ENCODE data around the gene DRAP1.

DRAP1 gene

DNA sequence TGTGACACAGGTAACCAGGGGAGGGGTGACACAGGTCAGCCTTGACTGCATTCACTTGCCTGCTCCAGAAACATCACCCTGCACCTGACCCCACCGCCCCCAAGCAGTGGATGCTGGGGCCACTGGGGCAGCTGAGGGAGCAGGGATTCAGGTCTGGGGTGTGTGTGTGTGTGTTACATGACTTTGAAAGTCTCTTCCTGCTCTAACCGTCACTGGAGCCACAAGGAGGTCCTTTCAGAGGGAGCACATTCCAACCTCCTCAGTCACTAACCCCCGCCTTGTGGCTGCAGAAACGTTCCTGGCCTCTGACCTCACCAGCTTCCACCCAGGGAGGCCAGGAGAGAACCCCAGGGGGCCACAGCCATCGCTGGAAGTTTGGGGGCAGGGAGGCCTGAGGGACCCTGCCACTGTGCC is 16.2 kb upstream of the DRAP1 start:
- Histone ChIP-seq H3K36me3 (ENCODE audit: insufficient read depth, low read length) (no peaks in the 10 kb centered on the region), H3K27me3 (ENCODE audit: insufficient read depth, low read length) (peaks cover 21% of the 10 kb centered on the region), H3K4me3 (ENCODE audit: low read length) (no peak overlapping the region), H3K4me1 (ENCODE audit: insufficient read depth, low read length) (peaks cover 13% of the 10 kb centered on the region), H2AFZ (ENCODE audit: low read depth, low read length) (no peak overlapping the region), H3K9me3 (ENCODE audit: low read length) (no peaks in the 10 kb centered on the region)

DNA sequence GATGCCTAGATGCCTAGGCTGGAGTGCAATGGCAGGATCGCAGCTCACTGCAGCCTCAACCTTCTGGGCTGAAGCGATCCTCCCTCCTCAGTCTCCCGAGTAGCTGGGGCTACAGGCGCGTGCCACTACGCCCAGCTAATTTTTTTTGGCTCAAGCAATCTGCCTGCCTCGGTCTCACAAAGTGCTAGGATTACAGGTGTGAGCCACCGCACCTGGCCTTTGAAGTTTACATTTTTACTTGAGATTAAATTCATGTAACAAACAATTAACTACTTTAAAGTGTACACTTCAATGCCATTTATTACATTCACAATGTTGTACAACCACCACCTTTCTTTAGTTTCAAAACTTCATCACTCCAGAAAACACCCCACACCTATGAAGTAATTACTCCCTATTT is 15.5 kb upstream of the DRAP1 start:
- no peak overlapping the region for H3K4me3 ChIP-seq (ENCODE audit: low read length)
- no peaks in the 10 kb centered on the region for H3K36me3 ChIP-seq (ENCODE audit: insufficient read depth, low read length)
- H3K9me3 ChIP-seq (ENCODE audit: low read length), result no peaks in the 10 kb centered on the region
- H2AFZ ChIP-seq (ENCODE audit: low read depth, low read length), result no peak overlapping the region
- peaks cover 13% of the 10 kb centered on the region for H3K4me1 ChIP-seq (ENCODE audit: insufficient read depth, low read length)
- peaks cover 21% of the 10 kb centered on the region for H3K27me3 ChIP-seq (ENCODE audit: insufficient read depth, low read length)

DNA sequence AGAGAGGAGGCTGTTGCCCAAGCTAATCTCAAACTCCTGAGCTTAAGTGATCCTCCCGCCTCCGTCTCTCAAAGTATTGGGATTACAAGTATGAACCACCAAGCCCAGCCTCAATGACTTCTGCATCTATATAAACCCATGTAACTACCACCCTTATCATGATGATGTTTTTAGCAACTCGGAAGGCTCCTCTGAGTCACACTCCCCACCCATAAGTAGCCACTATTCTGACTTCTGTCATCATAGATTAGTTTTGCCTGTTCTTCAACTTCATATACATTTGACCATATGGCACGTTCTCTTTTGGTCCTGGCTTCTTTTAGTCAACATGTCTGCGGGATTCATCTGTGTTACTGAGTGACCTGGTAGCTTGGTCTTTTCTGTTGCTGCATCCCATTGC is 12.6 kb upstream of the DRAP1 start:
- H3K36me3 ChIP-seq (ENCODE audit: insufficient read depth, low read length), result no peaks in the 10 kb centered on the region
- H2AFZ ChIP-seq (ENCODE audit: low read depth, low read length), result no peak overlapping the region
- peaks cover 7% of the 10 kb centered on the region for H3K27me3 ChIP-seq (ENCODE audit: insufficient read depth, low read length)
- no peak overlapping the region for H3K4me3 ChIP-seq (ENCODE audit: low read length)
- H3K9me3 ChIP-seq (ENCODE audit: low read length), result no peaks in the 10 kb centered on the region
- H3K4me1 ChIP-seq (ENCODE audit: insufficient read depth, low read length), result peaks cover 13% of the 10 kb centered on the region

DNA sequence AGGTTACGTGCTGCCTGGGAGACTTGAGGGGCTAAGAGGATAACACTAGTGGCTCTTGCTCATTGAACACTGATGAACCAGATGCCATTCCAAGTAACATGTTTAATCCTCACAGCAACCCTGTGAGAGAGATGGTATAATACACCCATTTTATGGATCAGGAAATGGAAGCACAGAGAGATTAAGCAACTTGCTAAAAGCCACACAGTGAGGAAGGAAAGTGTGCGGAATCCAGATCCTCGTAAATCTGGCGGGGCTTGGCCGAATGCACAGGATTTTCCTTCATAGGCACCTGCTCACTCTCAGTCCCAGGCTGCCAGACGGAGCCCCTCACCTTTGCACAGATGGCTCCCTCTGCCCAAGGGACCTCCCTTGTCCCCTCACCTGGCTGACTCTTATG is 11.3 kb upstream of the DRAP1 start:
- Histone ChIP-seq H3K4me1 (ENCODE audit: insufficient read depth, low read length) (peaks cover 6% of the 10 kb centered on the region), H3K27me3 (ENCODE audit: insufficient read depth, low read length) (no peaks in the 10 kb centered on the region), H3K36me3 (ENCODE audit: insufficient read depth, low read length) (no peaks in the 10 kb centered on the region), H3K9me3 (ENCODE audit: low read length) (no peaks in the 10 kb centered on the region), H3K4me3 (ENCODE audit: low read length) (no peak overlapping the region), H2AFZ (ENCODE audit: low read depth, low read length) (no peak overlapping the region)

DNA sequence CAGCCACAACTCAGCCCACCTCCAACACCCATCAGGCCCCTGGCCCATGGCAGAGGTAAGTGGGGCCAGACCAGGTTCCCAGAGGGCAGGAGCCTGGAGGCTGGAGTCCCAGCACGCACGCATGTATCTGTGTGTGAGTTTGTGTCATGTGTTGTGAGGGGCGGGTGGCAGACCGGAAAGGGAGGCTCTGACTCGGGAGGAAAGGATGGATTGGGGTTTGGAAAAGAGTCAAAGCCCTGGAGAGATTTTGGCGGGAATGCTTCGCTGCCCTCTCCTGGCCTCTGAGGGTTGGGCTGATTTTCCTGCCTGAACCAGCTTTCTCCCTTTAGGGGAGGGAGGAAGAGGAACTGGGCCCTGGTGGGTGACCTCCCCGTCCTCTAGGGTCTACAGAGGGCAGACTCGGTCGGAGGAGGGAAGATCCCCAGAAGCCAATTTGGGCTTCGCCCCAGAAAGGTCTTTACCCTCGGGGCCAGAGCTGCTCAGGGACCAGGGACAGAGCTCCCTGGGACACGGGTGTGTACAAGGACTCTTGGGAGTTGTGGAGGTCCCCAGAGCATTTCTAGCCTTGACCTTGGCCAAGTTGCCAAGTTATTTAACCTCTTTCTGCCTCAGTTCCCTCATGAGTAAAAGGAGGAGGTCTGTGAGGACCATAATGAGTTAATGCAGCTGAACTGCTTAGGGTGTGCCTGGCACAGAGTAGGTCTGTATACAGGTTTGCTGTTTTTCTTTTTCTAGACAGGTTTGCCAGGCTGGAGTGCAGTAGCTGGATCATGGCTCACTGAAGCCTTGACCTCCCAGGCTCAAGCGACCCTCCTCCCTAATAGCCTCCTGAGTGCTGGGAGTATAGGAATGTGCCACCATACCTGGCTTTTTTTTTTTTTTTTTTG is 7.3 kb upstream of the DRAP1 start:
- Histone ChIP-seq H3K36me3 (ENCODE audit: insufficient read depth, low read length) (no peaks in the 10 kb centered on the region), H2AFZ (ENCODE audit: low read depth, low read length) (peak overlapping the region; percentile 33), H3K4me1 (ENCODE audit: insufficient read depth, low read length) (no peaks in the 10 kb centered on the region), H3K27me3 (ENCODE audit: insufficient read depth, low read length) (no peaks in the 10 kb centered on the region), H3K4me3 (ENCODE audit: low read length) (no peak overlapping the region), H3K9me3 (ENCODE audit: low read length) (no peaks in the 10 kb centered on the region)

DNA sequence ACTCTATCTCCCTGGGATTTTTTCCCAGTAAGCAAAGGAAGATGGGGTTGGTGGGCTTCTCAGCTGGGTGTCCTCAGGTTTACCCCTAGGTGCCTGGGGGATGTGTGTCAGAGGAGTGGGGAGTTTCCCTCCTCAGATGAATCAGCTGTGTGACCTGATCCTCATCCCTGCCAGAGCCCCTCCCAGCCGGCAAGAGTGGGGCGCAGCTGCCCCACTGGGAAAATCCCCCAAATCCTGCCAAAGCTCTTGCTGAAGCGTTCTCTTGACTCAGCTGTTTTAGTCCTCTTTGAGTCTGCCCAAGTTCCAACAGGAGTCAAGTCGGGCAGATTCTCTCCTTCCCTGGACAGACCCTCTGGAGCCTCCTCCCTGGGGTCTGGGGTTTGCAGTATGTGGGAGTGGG is 6.4 kb upstream of the DRAP1 start:
- no peak overlapping the region for H2AFZ ChIP-seq (ENCODE audit: low read depth, low read length)
- peaks cover 4% of the 10 kb centered on the region for H3K36me3 ChIP-seq (ENCODE audit: insufficient read depth, low read length)
- H3K4me1 ChIP-seq (ENCODE audit: insufficient read depth, low read length), result peaks cover 6% of the 10 kb centered on the region
- no peak overlapping the region for H3K4me3 ChIP-seq (ENCODE audit: low read length)
- H3K9me3 ChIP-seq (ENCODE audit: low read length), result no peaks in the 10 kb centered on the region
- no peaks in the 10 kb centered on the region for H3K27me3 ChIP-seq (ENCODE audit: insufficient read depth, low read length)

DNA sequence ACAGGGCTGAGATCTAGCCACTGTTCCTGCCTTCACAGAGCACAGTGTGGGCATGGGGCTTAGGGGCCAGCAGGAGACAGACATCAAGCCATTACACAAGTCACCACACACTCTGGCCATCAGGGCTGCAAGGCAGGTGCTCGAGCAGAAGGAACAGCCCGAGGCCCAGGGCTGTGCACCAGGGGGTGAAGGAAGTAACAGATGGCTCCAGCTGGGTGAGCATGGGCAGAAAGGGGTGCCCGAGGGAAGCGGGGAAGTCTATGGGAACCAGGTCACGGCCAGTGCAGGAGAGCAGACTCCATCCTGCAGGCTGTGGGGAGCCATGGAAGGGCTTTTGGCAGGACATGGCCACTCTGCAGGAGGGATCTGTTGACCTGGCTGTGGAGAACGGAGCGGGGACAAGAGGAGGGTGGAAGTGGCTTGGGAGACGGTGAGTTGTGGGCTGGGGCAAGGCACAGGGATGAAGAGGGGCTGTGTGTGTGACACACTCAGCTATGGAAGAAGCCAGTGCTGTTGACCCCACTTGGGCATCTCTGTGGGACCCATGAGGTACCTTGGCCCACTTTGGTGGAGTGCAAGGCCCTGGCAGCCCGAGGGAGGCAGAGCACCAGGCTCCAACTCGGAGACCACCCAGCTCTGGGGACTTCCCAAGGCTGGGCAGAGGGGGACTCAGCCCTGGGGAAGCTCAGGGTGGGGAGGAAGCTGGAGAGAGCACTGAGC is 4.0 kb upstream of the DRAP1 start:
- no peak overlapping the region for H3K4me3 ChIP-seq (ENCODE audit: low read length)
- no peaks in the 10 kb centered on the region for H3K27me3 ChIP-seq (ENCODE audit: insufficient read depth, low read length)
- no peaks in the 10 kb centered on the region for H3K9me3 ChIP-seq (ENCODE audit: low read length)
- no peak overlapping the region for H2AFZ ChIP-seq (ENCODE audit: low read depth, low read length)
- peaks cover 4% of the 10 kb centered on the region for H3K36me3 ChIP-seq (ENCODE audit: insufficient read depth, low read length)
- H3K4me1 ChIP-seq (ENCODE audit: insufficient read depth, low read length), result peaks cover 16% of the 10 kb centered on the region

DNA sequence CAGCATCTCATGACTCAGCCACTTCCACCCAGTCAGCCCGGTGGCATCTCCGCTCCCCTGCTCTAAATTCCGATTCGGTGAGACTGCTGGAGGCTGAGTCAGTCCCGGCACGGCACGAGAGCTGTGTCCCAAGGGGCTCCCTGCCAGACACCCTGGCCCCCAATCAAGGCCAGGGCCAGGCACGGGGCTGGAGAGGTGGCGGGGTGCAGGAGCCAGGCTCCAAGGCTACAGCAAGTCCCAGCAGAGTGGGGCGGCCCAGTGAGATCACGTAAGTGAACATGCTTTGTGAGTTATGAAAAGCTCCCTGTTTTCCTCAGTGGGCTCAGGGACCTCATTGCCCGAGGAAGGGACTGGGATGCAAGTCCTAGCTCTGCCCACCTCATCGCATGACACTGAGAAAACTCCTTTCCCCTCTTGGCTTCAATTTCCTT is 3.4 kb upstream of the DRAP1 start:
- Histone ChIP-seq H3K4me3 (ENCODE audit: low read length) (no peak overlapping the region), H3K36me3 (ENCODE audit: insufficient read depth, low read length) (peaks cover 4% of the 10 kb centered on the region), H2AFZ (ENCODE audit: low read depth, low read length) (no peak overlapping the region), H3K27me3 (ENCODE audit: insufficient read depth, low read length) (no peaks in the 10 kb centered on the region), H3K9me3 (ENCODE audit: low read length) (no peaks in the 10 kb centered on the region), H3K4me1 (ENCODE audit: insufficient read depth, low read length) (peaks cover 22% of the 10 kb centered on the region)

DNA sequence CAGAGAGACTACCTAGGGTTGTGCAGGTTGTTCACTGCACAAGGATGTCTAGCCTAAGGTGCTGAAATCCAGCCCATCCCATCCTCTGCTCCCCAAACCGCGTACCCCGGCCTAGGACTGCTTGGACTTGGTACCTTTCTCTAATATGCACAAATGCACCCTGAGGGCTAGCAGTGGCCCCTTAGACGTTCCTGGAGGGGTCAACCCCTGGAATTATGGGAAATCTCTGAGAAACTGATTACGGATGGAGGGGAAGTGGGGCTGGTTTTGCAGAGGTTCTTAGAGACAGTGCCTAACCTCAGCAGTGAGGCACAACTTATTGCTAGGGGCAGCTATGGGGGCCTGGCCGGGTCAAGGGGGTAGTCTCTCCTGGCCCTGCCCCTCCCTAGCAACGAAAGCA is 2.8 kb upstream of the DRAP1 start:
- H3K27me3 ChIP-seq (ENCODE audit: insufficient read depth, low read length), result no peaks in the 10 kb centered on the region
- H3K4me1 ChIP-seq (ENCODE audit: insufficient read depth, low read length), result peaks cover 23% of the 10 kb centered on the region
- no peak overlapping the region for H2AFZ ChIP-seq (ENCODE audit: low read depth, low read length)
- no peaks in the 10 kb centered on the region for H3K9me3 ChIP-seq (ENCODE audit: low read length)
- H3K36me3 ChIP-seq (ENCODE audit: insufficient read depth, low read length), result peaks cover 6% of the 10 kb centered on the region
- H3K4me3 ChIP-seq (ENCODE audit: low read length), result no peak overlapping the region

DNA sequence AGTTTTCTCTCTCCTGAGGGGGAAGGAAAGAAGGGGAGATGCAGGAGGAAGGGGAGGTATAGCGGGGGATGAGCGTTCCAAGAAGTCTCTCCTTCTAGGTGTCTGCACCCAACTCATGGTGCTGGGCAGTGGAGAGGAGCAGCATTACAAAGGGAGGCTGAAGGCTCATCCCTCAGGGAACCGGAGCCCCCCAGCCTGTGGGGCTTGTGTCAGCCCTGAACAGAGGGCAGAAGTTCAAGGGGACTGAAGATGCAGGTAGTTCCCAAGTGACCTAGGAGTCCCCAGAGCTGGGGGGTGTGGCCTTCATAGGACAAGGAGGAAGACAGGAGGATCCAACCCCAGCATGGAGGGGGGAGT is 2.2 kb upstream of the DRAP1 start:
- Histone ChIP-seq H3K4me3 (ENCODE audit: low read length) (no peak overlapping the region), H2AFZ (ENCODE audit: low read depth, low read length) (no peak overlapping the region), H3K27me3 (ENCODE audit: insufficient read depth, low read length) (no peaks in the 10 kb centered on the region), H3K4me1 (ENCODE audit: insufficient read depth, low read length) (peaks cover 23% of the 10 kb centered on the region), H3K9me3 (ENCODE audit: low read length) (no peaks in the 10 kb centered on the region), H3K36me3 (ENCODE audit: insufficient read depth, low read length) (peaks cover 9% of the 10 kb centered on the region)

DNA sequence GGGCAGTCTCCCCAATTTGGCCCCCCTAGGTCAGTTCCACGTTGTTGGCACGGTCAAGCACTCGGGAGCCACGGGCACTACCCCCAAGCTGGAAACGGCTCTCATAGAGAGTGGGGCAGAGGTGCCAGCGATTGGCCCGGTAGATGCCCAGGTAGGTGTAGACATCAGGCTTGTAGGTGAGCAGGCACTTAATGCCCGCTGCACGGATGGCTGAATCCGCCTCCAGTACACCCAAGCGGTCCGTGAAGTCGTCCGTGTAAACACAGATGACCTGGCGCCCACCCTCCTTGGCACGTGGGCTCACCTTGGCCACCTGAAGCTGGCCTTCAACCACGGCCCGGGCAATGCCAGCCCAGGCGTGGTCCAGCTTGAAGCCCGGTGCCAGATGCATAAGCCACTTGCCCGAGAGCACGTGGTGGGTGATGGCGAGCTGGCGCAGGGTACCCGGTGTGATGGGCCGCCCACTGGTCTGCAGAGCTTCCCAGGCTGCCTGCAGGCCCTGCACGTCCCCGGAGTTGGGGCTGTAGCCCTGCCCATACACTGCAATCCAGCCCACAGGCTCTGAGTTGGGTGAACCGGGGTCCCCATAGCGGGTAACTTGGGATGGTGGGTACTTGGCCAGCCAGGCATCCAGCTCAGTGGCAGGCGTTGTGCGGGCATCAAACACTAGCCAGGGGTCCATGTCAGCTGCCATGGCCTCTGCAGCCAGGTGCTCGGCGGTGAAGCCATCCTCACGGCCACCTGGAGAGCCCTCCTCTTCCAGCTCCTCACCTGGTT is 1.6 kb upstream of the DRAP1 start:
- peaks cover 23% of the 10 kb centered on the region for H3K4me1 ChIP-seq (ENCODE audit: insufficient read depth, low read length)
- H3K27me3 ChIP-seq (ENCODE audit: insufficient read depth, low read length), result no peaks in the 10 kb centered on the region
- H3K36me3 ChIP-seq (ENCODE audit: insufficient read depth, low read length), result peaks cover 14% of the 10 kb centered on the region
- H3K4me3 ChIP-seq (ENCODE audit: low read length), result peak overlapping the region; percentile 96
- H3K9me3 ChIP-seq (ENCODE audit: low read length), result no peaks in the 10 kb centered on the region
- H2AFZ ChIP-seq (ENCODE audit: low read depth, low read length), result no peak overlapping the region

DNA sequence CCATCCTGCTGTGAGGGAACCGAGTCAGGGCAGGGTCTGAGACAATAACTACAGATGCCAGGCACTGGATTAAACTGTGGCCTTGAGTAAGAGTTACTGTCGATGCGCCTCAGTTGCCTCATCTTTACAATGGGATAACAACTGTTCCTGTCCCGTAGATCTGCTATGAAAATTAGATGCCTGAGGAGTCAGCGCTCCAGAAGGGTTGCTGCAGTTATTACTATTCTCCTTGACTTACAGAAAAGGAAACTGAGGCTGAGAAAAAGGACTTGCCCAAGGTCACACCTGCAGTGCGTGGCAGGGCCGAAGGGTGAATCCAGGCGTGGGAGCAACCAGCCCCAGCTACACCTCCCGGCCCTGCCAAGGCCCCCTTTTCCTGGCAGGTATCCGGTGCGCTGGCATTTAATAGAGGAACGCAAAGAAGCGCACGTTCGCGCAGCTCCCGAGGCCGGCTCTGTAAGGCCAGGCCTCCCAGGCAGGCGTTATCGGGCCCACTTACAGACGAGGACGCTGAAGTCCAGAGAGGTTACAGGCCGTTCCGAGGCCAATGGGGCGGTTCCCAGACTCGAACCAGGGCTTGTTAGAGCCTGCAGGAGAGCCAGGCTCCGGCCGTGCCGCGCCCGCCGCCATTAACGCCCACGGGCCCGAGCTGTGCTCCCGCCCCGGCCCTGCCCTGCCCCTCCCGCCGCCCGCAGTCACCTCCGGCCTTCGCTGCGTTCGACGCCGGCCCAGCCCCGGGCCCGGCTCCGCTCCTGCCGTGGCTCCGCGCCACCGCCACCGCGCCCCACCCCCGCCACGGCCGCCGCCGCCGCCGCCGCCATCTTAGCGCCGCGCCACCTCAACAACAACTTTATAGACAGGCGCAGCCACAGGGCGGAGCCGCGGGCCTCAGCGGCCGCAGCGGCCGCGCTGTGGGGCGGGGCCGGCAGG is 750 bp upstream of the DRAP1 start, which contains the start of gene C11orf68:
Gene C11orf68, minus strand, starts transcription at position 852 of the 930 bp plus-strand sequence. Its CDS starts 31 bp downstream, at position 821.
- H3K36me3 ChIP-seq (ENCODE audit: insufficient read depth, low read length), result peaks cover 17% of the 10 kb centered on the region
- no peaks in the 10 kb centered on the region for H3K9me3 ChIP-seq (ENCODE audit: low read length)
- H2AFZ ChIP-seq (ENCODE audit: low read depth, low read length), result peak within 1 kb of the TSS; percentile 83
- H3K27me3 ChIP-seq (ENCODE audit: insufficient read depth, low read length), result no peaks in the 10 kb centered on the region
- H3K4me3 ChIP-seq (ENCODE audit: low read length), result peak within 1 kb of the TSS; percentile 96
- H3K4me1 ChIP-seq (ENCODE audit: insufficient read depth, low read length), result peaks cover 23% of the 10 kb centered on the region
